Calu3 (cell line): ENCODE data around the gene MYL12A. TPM values are rescaled to one million over a fixed set of nuclear protein-coding genes. Genes with fewer than 3 reads are reported as not detected.

Source experiments
- BruUV-seq: library from RNA; stranded (reverse); fragments of 400-500 nt; replicated peaks from 2 replicates; lab custom pipeline; 2021; lab: Mats Ljungman, UMichigan
- CTCF ChIA-PET: fragments of 300-600 bp; sonication (Branson Sonifier 250); formaldehyde crosslinking; loops from one replicate; lab custom pipeline; 2022; ENCODE audit warnings: antibody characterized with exemption; lab: Charles Lee
- DNase-seq: peaks from one replicate; pipeline ENCODE4 v3.0.0; 2022
- H3K27ac Mint-ChIP-seq: one replicate; pipeline ENCODE4 v1.8.0; 2022; ENCODE audit warnings: mixed read lengths; ENCODE audit not compliant: unreplicated experiment
- H3K27me3 Mint-ChIP-seq: one replicate; pipeline ENCODE4 v1.8.0; 2022; ENCODE audit warnings: mixed read lengths; ENCODE audit not compliant: unreplicated experiment
- H3K36me3 Mint-ChIP-seq: one replicate; pipeline ENCODE4 v1.8.0; 2022; ENCODE audit warnings: mild to moderate bottlenecking, moderate library complexity, mixed read lengths; ENCODE audit not compliant: insufficient read depth, unreplicated experiment
- H3K4me1 Mint-ChIP-seq: one replicate; pipeline ENCODE4 v1.8.0; 2022; ENCODE audit warnings: mild to moderate bottlenecking, low read depth, mixed read lengths; ENCODE audit not compliant: unreplicated experiment
- H3K4me3 Mint-ChIP-seq: one replicate; pipeline ENCODE4 v1.8.0; 2022; ENCODE audit warnings: mild to moderate bottlenecking, low read depth, moderate library complexity, mixed read lengths; ENCODE audit not compliant: unreplicated experiment
- H3K9me3 Mint-ChIP-seq: one replicate; pipeline ENCODE4 v1.8.0; 2022; ENCODE audit warnings: low read depth, mixed read lengths; ENCODE audit not compliant: unreplicated experiment
- intact Hi-C: fragments of 100-400 bp; cut with micrococcal nuclease; formaldehyde crosslinking; loops from one replicate; pipeline ENCODE4 v1.10.0; 2022; ENCODE audit not compliant: unreplicated experiment
- total RNA-seq: library from RNA; stranded (reverse); gene quantifications from 2 replicates; pipeline ENCODE4 v1.2.3, GENCODE V29; 2022
- TF ChIP-seq, protein P1 (sequence below): fragments of 200-600 bp; IDR thresholded peaks from one replicate; pipeline ENCODE4 v1.8.0; 2022; ENCODE audit warnings: antibody characterized with exemption; ENCODE audit not compliant: unreplicated experiment

MYL12A gene
- total RNA-seq, 1 experiment from 2014 or later = 428 TPM

DNA sequence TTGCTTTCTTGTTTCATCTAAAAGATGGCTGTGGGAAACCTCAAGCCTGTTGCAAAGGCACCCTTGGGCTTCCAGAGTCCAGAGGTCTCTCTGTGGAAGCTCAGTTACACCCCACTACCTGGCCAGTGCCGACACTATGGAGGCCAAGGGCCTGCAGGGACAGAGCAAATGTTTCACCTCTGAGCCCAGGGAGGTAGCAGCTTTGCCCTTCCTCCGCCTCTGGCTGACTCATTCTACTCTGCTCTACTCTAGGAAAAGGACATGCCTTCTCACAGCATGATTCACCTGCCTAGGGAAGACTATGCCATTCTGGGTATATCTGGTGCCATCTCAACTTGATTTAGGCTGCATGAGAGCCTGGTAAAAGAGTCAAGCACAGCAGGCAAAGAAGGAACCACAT lies 40.0 kb upstream of the MYL12A start:
- no peaks in the 10 kb centered on the region for H3K27me3 Mint-ChIP-seq
- H3K36me3 Mint-ChIP-seq = peaks cover 5% of the 10 kb centered on the region
- TF ChIP-seq, protein P1, sequence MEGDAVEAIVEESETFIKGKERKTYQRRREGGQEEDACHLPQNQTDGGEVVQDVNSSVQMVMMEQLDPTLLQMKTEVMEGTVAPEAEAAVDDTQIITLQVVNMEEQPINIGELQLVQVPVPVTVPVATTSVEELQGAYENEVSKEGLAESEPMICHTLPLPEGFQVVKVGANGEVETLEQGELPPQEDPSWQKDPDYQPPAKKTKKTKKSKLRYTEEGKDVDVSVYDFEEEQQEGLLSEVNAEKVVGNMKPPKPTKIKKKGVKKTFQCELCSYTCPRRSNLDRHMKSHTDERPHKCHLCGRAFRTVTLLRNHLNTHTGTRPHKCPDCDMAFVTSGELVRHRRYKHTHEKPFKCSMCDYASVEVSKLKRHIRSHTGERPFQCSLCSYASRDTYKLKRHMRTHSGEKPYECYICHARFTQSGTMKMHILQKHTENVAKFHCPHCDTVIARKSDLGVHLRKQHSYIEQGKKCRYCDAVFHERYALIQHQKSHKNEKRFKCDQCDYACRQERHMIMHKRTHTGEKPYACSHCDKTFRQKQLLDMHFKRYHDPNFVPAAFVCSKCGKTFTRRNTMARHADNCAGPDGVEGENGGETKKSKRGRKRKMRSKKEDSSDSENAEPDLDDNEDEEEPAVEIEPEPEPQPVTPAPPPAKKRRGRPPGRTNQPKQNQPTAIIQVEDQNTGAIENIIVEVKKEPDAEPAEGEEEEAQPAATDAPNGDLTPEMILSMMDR = no peak
- peak; percentile 49 for DNase-seq
- H3K9me3 Mint-ChIP-seq = peaks cover 10% of the 10 kb centered on the region
- H3K27ac Mint-ChIP-seq = no peak overlapping the region
- H3K4me1 Mint-ChIP-seq = peaks cover 42% of the 10 kb centered on the region
- CTCF ChIA-PET = interaction anchor here (0.6 kb wide), 1 partner anchor 445 kb away, joined by 5 read pairs; no protein-coding TSS in a partner anchor
- BruUV-seq = no TSS peak
- H3K4me3 Mint-ChIP-seq = no peak overlapping the region
- intact Hi-C loops = no loop called here

DNA sequence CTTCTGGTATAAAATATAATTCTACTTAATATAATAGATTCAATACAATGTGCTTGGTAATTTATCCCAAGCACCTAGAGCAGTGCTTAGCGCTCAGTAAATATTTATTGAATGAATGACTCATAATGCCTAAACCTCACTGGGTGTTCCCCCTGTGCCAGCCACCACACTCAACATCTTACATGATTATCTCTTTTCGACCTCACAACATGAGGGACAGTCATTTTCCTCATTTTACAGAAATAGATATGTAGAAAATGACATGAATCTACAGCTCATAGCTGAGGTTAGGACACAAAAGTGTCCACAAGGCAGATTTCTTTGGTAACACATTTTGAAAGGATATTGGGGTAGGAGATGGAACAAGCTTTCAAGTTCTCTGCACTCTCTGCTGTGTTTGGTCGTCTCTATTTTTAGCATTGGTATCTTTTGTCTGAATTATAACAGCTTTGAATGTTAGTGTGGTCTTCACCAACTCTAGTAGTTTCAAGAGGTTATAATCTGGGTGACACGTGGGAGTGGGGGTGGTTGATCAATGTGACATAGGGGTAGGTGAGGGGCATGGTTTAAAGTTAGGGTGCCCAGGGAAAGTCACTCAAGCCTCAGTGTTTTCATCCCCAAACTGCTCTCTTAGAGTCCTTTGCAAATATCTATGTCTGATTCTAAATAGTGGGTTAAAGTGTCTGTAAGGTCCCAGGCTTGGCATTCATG lies 37.6 kb upstream of the MYL12A start:
- CTCF ChIA-PET = interaction anchor here (0.9 to 2.7 kb wide), 4 partner anchors 37 to 500 kb away, joined by 3 to 13 read pairs (median 4); partner anchors contain the start of gene MYL12A
- BruUV-seq = no TSS peak
- H3K9me3 Mint-ChIP-seq = peaks cover under 1% of the 10 kb centered on the region
- no peaks in the 10 kb centered on the region for H3K27me3 Mint-ChIP-seq
- peaks cover 44% of the 10 kb centered on the region for H3K4me1 Mint-ChIP-seq
- DNase-seq = no peak
- TF ChIP-seq, protein P1 = no peak
- peak overlapping the region; percentile 23 for H3K4me3 Mint-ChIP-seq
- H3K36me3 Mint-ChIP-seq = peaks cover 16% of the 10 kb centered on the region
- peak overlapping the region; percentile 83 for H3K27ac Mint-ChIP-seq
- intact Hi-C loops = loop anchor here (5.0 kb wide), 2 partner anchors 37 to 53 kb away; partner anchors contain the start of gene MYL12A

DNA sequence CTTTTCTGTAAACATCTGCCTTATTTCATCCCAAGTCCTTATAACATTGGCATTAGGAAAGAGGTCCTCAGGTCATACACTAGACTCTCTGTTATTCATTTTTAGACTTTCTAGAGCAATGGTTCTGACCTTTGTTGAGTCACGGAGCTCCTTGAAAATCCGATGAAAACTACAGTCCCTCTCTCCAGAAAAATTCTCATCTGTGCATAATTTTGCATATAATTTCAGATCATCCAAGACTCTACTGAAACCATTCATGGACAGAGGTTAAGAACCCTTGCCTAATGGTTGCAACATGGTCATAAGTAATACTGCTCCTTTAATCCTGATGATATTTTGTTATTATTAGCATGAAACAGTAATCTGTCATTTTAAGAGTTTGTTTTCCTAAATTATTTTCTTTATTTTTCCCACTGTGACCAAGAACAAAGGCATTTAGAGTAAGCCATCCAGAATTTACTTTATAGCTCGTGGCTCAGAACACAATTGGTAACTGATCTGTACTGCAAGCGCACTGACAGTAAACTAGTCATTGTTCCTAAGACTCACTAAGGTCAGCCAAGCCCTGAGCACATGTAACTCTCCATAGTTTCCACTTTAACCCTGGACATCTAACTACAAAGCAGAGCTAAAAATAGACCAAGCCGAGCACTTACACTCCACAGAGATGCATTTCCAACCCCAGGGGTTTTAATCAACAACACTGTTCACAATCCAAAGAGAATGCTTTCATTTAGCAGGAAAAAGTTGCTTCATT lies 36.2 kb upstream of the MYL12A start:
- peaks cover 17% of the 10 kb centered on the region for H3K36me3 Mint-ChIP-seq
- intact Hi-C loops = loop anchor here (5.0 kb wide), 2 partner anchors 36 to 54 kb away; partner anchors contain the start of gene MYL12A
- H3K27ac Mint-ChIP-seq = peak overlapping the region; percentile 83
- peaks cover 56% of the 10 kb centered on the region for H3K4me1 Mint-ChIP-seq
- peaks cover 4% of the 10 kb centered on the region for H3K9me3 Mint-ChIP-seq
- H3K27me3 Mint-ChIP-seq = no peaks in the 10 kb centered on the region
- H3K4me3 Mint-ChIP-seq = peak overlapping the region; percentile 60
- no TSS peak for BruUV-seq
- TF ChIP-seq, protein P1 = no peak
- CTCF ChIA-PET = interaction anchor here (0.6 to 2.7 kb wide), 4 partner anchors 36 to 197 kb away, joined by 3 to 13 read pairs (median 4); partner anchors contain the start of gene MYL12A
- no peak for DNase-seq

DNA sequence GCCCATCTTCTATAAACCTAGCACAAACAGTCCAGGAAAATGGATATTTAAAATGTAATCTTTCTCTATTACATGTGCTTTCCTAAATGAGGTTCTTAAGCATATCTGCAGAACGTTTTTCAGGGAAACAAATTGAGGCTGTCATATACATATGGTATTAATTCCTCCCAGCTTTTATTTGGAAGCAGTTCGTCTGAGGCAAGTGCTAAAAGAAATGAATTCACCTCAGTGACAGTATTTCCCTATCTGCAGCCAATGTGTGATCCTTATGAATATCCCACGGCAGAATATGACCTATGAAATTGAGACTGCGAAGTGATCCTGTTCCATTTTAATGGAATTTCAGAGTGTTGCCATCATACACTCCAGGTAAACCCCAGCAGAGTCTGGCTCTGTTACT lies 34.9 kb upstream of the MYL12A start:
- intact Hi-C loops = loop anchor here (5.0 kb wide), 2 partner anchors 35 to 55 kb away; partner anchors contain the start of gene MYL12A
- peaks cover 17% of the 10 kb centered on the region for H3K36me3 Mint-ChIP-seq
- no TSS peak for BruUV-seq
- no peaks in the 10 kb centered on the region for H3K27me3 Mint-ChIP-seq
- H3K4me1 Mint-ChIP-seq = peaks cover 63% of the 10 kb centered on the region
- H3K27ac Mint-ChIP-seq = peak overlapping the region; percentile 97
- DNase-seq = no peak
- peaks cover 4% of the 10 kb centered on the region for H3K9me3 Mint-ChIP-seq
- peak overlapping the region; percentile 93 for H3K4me3 Mint-ChIP-seq
- TF ChIP-seq, protein P1 = no peak
- CTCF ChIA-PET = interaction anchor here (0.9 kb wide), 1 partner anchor 13 kb away, joined by 3 read pairs; no protein-coding TSS in a partner anchor
